HG03175 (cell line): ENCODE data around the gene PACRG.

Source experiments
- ATAC-seq: cut with Tn5 transposase; IDR thresholded peaks from one replicate; pipeline ENCODE4 v1.9.1; 2021; ENCODE audit warnings: mild to moderate bottlenecking, moderate library complexity; ENCODE audit not compliant: unreplicated experiment

The PACRG gene

GRCh38 chr6:163229050-163229449 is 501.3 kb downstream of the PACRG start:
- ATAC-seq: no peak

GRCh38 chr6:163230901-163231300 is 503.1 kb downstream of the PACRG start:
- ATAC-seq: no peak

- ATAC-seq: no peak
Observed at GRCh38 chr6:163231356-163232014, 503.7 kb downstream of the PACRG start.

GRCh38 chr6:163232015-163232523 is 504.3 kb downstream of the PACRG start:
- no peak for ATAC-seq

- no peak for ATAC-seq
Observed at GRCh38 chr6:163232649-163233048, 504.9 kb downstream of the PACRG start.

GRCh38 chr6:163237110-163237509 is 509.3 kb downstream of the PACRG start:
- ATAC-seq: no peak

- ATAC-seq: no peak
Observed at GRCh38 chr6:163239572-163240340, 512.0 kb downstream of the PACRG start.

GRCh38 chr6:163240556-163240955 is 512.8 kb downstream of the PACRG start:
- no peak for ATAC-seq

- ATAC-seq: no peak
Observed at GRCh38 chr6:163241683-163242082, 513.9 kb downstream of the PACRG start.

- no peak for ATAC-seq
Observed at GRCh38 chr6:163243083-163243482, 515.3 kb downstream of the PACRG start.

GRCh38 chr6:163243692-163244589 is 516.2 kb downstream of the PACRG start:
- ATAC-seq: no peak

- ATAC-seq: no peak
Observed at GRCh38 chr6:163248051-163248450, 520.3 kb downstream of the PACRG start.

GRCh38 chr6:163249651-163250101 is 521.9 kb downstream of the PACRG start:
- no peak for ATAC-seq

- no peak for ATAC-seq
Observed at GRCh38 chr6:163250116-163250515, 522.3 kb downstream of the PACRG start.

- no peak for ATAC-seq
Observed at GRCh38 chr6:163252061-163252591, 524.4 kb downstream of the PACRG start.

- no peak for ATAC-seq
Observed at GRCh38 chr6:163253556-163254213, 525.9 kb downstream of the PACRG start.

GRCh38 chr6:163254341-163254835 is 526.6 kb downstream of the PACRG start:
- no peak for ATAC-seq

- ATAC-seq: no peak
Observed at GRCh38 chr6:163255265-163255664, 527.5 kb downstream of the PACRG start.

- ATAC-seq: no peak
Observed at GRCh38 chr6:163259689-163260088, 531.9 kb downstream of the PACRG start.
